GM19035 (cell line): ENCODE results near the gene FCGR3B.
"Not testable (repeated sequence)": the region's sequence is repeated elsewhere in the genome, so short reads cannot be mapped to it uniquely, and the experiment has no call there.

ENCODE experiments used
- ATAC-seq: cut with Tn5 transposase; IDR thresholded peaks from one replicate; pipeline ENCODE4 v1.9.1; 2021; ENCODE audit not compliant: unreplicated experiment

FCGR3B gene

DNA sequence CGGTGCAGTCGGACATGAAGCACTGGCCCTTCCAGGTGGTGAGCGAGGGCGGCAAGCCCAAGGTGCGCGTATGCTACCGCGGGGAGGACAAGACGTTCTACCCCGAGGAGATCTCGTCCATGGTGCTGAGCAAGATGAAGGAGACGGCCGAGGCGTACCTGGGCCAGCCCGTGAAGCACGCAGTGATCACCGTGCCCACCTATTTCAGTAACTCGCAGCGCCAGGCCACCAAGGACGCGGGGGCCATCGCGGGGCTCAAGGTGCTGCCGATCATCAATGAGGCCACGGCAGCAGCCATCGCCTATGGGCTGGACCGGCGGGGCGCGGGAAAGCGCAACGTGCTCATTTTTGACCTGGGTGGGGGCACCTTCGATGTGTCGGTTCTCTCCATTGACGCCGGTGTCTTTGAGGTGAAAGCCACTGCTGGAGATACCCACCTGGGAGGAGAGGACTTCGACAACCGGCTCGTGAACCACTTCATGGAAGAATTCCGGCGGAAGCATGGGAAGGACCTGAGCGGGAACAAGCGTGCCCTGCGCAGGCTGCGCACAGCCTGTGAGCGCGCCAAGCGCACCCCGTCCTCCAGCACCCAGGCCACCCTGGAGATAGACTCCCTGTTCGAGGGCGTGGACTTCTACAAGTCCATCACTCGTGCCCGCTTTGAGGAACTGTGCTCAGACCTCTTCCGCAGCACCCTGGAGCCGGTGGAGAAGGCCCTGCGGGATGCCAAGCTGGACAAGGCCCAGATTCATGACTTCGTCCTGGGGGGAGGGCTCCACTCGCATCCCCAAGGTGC, 24.2 kb downstream of the FCGR3B start:
- not testable (repeated sequence) for ATAC-seq

DNA sequence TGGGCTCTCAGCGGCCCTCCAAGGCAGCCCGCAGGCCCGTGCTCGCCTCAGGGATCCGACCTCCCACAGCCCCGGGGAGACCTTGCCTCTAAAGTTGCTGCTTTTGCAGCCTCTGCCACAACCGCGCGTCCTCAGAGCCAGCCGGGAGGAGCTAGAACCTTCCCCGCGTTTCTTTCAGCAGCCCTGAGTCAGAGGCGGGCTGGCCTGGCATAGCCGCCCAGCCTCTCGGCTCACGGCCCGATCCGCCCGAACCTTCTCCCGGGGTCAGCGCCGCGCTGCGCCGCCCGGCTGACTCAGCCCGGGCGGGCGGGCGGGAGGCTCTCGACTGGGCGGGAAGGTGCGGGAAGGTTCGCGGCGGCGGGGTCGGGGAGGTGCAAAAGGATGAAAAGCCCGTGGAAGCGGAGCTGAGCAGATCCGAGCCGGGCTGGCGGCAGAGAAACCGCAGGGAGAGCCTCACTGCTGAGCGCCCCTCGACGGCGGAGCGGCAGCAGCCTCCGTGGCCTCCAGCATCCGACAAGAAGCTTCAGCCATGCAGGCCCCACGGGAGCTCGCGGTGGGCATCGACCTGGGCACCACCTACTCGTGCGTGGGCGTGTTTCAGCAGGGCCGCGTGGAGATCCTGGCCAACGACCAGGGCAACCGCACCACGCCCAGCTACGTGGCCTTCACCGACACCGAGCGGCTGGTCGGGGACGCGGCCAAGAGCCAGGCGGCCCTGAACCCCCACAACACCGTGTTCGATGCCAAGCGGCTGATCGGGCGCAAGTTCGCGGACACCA, 25.0 kb downstream of the FCGR3B start:
- not testable (repeated sequence) for ATAC-seq

DNA sequence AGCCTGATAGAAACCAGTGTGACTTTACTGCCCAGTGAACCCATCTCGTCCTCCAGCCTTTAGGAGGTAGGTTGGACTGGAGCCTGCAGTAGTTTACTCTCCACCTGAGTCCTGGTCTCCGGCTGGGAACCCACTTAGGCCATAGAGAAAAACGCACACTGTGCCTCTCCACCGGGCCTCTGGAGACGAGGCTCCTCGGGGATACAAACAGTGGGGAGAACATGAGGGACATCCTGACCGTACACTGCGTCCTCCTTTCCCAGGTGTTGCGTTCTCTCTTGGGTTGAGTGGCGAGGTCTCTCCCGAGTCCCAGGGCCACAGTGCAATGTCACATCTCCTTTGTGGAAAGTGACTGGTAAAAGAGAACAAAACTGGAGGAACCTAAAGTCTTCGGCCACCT, 26.0 kb downstream of the FCGR3B start:
- ATAC-seq: not testable (repeated sequence)

DNA sequence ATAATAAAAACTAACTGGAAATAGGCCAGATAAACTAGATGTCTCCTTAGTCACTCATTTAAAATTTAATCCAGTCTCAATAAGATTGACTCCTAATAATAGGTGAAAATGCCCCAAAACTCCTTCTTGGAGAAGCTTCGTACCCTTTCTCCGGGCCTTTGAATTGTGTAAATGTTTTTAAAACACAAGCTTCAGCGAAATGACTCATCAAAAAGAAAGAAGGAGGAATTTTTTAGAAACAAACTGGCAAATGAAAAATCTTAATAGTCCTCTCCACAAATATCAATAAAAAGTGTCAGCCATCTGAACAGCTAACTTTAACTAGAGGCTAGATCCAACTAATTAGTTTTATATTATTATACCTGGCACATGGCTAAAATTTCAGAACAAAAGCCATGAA, 33.9 kb downstream of the FCGR3B start:
- ATAC-seq: not testable (repeated sequence)

- ATAC-seq: not testable (repeated sequence)
These were observed 35.4 kb downstream of the FCGR3B start for GRCh38 chr1:161595583-161595982.

DNA sequence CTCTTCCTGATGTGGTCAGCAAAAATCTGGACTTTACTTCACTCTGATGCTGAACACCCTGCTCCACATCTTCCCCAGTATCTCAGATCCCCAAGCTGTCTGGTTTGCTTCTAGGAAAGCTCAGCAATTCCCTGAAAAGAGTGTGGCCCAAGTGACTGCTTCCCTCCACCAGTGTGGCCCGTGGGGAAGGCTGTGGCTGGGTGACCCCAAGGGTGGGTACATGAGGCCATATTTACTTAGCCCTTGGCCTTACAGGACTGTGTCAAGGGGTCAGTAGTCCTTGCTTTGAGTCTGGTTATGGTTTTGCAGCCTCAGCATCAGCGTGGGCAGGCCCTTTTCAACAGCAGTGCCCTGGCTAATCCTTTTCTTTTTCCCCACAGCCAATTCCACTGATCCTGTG, 35.8 kb downstream of the FCGR3B start:
- not testable (repeated sequence) for ATAC-seq

- not testable (repeated sequence) for ATAC-seq
These were observed 36.5 kb downstream of the FCGR3B start for GRCh38 chr1:161594269-161594984.

DNA sequence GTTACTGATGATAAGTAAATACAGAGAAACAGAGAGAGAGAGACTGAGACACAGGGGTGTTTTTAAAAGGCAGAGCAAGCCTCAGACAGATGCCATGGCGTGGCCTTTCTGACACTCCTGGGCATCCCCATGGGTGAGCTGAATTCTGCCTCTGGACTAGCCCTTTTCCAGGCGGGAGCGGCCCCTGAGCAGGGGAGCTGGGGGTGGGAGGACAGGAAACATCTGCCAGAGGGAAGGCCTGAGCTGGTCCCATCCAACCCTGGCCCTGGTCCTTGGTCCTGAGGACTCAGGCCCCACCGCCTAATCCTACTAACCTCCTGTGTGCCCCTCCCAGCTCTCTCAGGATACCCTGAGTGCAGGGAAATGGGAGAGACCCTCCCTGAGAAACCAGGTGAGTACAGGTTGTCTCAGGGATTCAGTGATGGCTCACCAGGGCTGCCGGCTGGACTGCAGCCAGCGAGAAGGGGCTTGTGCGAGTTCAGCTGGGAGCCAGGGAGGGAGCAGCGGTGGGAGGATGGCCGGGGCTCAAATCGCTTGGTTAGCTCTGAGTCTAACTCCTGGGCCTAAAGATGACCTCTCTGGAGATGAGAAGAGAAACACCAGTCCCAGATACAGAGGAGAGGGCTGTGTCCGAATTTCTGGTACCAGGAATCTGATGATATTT, 37.8 kb downstream of the FCGR3B start:
- ATAC-seq: not testable (repeated sequence)

DNA sequence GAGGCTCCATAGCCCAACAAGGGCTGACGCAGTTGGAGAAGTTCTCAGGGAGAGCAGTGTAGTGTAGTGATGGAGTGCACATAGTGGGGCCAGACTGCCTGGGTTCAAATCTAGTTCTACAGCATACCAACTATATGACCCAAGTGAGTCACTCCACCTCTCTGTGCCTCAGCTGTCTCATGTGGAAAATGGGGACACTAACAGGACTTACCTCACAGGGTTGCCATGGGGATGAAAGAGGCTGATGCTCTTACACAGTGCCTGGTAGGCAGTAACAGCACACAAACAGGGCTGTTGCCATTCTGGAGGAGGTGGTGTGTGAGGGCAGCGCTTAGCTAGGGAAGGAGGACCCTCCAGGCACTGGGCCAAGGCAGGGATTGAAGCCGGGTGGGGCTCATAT, 38.4 kb downstream of the FCGR3B start:
- not testable (repeated sequence) for ATAC-seq

DNA sequence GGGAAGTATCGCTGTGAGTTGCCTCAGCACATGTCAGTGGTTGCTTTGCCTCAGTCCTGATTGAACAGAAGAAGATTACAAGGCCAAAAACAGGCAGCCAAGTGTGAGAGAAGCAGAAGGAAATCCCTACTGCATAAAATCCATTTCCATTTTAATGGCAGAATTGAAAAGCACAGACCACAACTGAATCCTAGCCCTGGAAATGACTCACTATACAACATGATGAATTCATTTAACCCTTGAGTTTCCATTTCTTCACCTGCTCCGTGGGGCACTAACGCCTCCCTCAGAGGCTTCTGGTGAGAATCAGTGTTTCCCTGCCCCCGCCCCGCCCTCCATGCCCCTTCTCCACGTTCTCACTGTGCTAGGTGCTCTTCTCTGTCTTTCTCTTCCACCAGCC, 41.1 kb downstream of the FCGR3B start:
- not testable (repeated sequence) for ATAC-seq

- not testable (repeated sequence) for ATAC-seq
These were observed 41.6 kb downstream of the FCGR3B start for GRCh38 chr1:161589365-161589764.

GRCh38 chr1:161588596-161588995, 42.4 kb downstream of the FCGR3B start:
- not testable (repeated sequence) for ATAC-seq

- not testable (repeated sequence) for ATAC-seq
These were observed 48.1 kb downstream of the FCGR3B start for GRCh38 chr1:161582882-161583281.

GRCh38 chr1:161580879-161581537, 50.0 kb downstream of the FCGR3B start:
- ATAC-seq: not testable (repeated sequence)

GRCh38 chr1:161579856-161580507, 51.0 kb downstream of the FCGR3B start:
- ATAC-seq: not testable (repeated sequence)

GRCh38 chr1:161576676-161577075, 54.3 kb downstream of the FCGR3B start:
- ATAC-seq: not testable (repeated sequence)
